HG03159 (cell line): ENCODE data around the gene OR51D1.
A peak's percentile ranks its signal among the peaks of the same experiment; 100 is the strongest.

Experiments
- ATAC-seq: cut with Tn5 transposase; IDR thresholded peaks from one replicate; pipeline ENCODE4 v1.9.1; 2021; ENCODE audit warnings: mild to moderate bottlenecking, moderate library complexity; ENCODE audit not compliant: unreplicated experiment

OR51D1 gene, protein sequence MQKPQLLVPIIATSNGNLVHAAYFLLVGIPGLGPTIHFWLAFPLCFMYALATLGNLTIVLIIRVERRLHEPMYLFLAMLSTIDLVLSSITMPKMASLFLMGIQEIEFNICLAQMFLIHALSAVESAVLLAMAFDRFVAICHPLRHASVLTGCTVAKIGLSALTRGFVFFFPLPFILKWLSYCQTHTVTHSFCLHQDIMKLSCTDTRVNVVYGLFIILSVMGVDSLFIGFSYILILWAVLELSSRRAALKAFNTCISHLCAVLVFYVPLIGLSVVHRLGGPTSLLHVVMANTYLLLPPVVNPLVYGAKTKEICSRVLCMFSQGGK

GRCh38 chr11:4636962-4637661, at the start of gene OR51D1:
TSS of gene OR51D1 (plus strand) at chr11:4637477. CDS start at chr11:4639791, 2,314 bp downstream.
- peak; percentile 95 for ATAC-seq

DNA sequence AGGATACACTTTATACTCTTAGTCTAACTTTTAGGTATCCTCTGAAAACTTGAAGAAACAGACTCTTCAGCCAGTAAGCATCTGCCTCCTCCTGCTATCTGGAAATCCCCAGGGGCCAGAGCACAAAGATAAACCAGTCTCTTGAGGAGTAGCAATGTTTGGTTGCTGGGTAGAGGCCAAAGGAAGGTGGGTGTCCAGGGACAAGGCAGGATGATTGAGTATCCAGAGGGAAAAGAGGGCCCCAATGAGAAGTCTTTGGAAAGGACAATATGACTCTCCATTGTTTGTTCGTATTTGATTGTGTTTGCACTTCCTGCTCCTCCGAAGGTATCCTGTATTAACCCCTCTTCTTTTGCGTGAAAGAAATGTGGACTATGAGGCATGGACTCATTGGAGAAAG, 48.3 kb upstream of the OR51D1 start:
- ATAC-seq, result no peak

DNA sequence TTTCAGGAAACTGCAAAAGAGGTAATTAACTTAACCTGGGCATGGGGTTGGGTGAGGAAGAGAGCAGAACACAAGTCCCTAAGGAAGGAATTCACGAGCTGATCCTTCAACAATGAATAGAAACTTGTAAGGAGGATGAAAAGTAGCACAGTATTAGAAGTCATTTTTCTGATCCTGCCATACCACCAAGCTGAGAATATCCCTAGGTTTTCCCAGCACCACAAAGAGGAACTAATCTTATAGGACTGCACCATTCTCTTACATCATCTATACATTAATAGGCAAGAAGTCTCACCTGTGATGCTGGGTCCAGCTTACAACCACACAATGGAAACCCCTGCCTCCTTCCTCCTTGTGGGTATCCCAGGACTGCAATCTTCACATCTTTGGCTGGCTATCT, 43.5 kb upstream of the OR51D1 start, which contains the start of gene OR52I1:
Gene OR52I1 (plus strand): TSS at position 301 of the 400 bp plus-strand sequence. CDS start 0 bp downstream, at position 301.
- no peak for ATAC-seq

GRCh38 chr11:4605057-4605456, 32.2 kb upstream of the OR51D1 start:
- ATAC-seq, result no peak

DNA sequence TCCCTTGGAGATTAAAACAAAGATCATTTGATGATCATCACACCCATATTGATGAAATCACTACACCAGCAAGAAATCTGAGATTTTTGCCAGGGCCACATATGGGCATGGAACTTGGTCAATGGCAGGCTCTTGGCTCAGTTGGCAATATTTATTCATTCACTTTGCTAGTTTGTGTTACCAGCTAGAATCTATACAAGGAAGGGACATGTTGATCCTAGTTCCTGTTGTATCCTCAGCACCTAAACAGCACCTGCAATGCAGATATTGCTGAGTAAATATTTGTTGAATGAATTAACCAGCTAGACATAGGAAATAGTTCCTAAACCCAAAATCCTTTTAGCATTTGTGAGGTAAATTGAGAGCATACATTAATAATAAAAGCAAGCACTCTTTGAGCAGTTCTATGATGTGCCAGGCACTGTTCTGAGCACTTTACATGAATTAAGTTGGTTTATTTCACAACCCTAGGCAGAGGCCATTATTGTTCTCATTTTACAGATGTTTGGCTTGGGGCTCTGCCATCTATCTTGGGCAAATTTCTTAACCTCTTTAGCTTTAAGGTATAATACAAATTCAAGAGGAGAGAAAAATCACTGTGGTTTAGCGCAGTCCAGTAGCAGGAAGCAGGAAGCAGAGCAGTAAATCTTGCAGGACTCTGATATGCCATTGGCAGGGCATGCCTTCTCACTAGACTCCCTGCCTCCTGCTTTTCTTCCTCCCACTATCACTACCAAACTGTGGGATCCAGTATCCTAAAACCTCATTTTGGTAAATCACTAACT, 30.9 kb upstream of the OR51D1 start:
- no peak for ATAC-seq

DNA sequence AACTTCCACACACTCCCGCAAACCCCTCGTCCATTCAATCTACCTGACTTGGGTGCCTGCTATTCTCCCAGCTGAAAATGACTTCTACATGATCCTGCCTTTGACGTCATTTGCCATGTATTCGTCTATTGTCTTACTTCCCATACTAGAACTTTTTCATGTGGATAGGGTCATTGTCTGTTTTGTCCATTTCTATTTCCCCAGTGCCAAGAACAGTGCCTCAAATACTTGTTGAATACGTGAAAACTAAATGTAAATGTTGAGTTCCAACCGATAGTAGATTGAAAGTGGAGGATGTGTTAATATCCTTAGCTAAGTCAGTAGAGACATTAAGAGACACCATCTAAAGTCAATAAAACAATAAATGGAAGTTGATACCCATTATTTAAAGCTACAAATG, 30.2 kb upstream of the OR51D1 start:
- no peak for ATAC-seq

GRCh38 chr11:4607781-4608666, 29.3 kb upstream of the OR51D1 start, which contains the start of gene TRIM68:
TSS of gene TRIM68 (minus strand) at chr11:4608231. CDS start at chr11:4605504, 2,727 bp downstream.
- peak; percentile 100 for ATAC-seq

- no peak for ATAC-seq
Observed at GRCh38 chr11:4610258-4610935, 26.9 kb upstream of the OR51D1 start.

GRCh38 chr11:4611986-4612385, 25.3 kb upstream of the OR51D1 start:
- no peak for ATAC-seq

DNA sequence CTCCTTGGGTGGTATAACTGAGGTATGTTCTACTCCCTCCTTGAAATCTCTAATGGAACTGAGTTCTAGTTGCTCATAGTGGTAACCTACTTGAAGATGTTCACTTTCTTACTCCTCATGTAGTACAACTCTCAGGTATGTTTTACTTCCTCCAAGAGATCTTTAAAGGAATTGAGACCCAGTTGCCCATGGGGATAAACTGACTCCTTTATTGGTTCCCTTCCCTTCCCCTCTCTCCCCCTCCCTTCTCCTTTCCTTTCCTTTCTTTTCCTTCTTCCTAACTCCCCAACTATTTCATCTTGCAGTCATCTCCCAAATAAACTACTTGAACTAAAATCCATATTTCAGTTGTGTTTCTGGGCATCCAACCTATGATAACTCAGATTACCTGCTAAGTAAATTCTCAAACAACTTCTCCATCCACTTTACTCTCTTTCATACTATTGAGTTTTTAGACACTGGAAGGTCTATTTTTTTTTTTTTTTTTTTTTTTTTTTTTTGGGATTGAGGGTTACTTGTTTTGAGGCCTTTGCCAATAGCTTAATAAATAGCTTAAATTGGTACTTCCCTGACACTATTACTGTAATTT, 21.3 kb upstream of the OR51D1 start:
- ATAC-seq, result no peak

DNA sequence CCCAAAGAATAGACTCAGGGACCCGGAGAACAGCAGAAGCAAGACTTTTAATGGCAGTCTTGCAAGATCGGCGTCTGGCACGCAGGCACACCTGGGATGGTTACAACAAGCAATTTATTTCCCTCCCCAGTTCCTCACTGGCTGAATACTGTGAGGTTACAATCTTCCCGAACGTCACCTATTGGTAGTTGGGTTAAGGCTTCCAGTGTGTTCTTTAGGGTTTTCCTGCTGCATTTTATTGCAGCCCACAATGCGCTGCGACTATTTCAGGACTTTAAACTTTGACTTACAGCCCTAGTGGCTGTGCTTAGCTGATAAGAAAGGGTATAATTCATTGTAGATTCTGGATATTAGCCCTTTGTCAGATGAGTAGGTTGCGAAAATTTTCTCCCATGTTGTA, 17.8 kb upstream of the OR51D1 start:
- ATAC-seq, result no peak

DNA sequence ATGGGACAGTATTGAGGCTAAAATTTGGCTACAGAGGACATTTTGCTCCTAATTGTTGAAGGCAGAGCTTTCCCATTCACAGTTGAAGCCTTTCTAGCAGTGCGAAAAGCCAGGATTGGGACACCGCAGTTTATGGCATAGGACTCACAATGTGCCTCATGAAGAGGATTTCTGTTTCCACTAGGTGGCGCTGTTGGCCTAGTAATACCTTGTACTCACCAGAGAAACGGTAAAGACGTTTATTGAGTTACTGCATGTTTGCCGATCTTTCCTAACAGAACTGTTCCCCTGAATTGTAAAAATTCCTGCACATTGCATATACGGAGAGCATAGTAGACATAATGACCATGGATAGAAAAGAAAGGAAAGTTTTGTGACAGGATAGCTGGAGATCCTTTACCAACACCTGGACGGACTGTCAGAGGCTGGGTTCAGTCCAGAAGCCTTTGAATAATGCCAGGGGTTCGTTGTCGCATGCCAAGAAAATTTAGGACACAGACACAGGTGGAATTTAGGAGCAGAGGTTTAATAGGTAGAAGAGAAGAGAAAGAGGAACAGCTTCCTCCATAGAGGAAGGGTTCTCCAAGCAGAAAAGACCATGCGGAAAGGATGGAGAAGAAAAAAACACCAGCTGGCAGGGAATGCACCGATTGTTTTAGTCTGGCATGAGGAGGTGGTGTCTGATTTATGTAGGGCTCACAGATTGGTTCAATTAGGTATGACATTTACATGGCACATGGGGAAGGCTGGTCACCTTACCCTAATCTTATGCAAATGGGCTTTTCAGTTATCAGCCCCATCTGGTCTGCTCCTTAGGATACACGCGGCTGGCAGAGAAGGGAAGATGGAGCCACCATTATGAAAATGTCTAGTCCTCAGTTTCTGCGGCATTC, 10.8 kb upstream of the OR51D1 start:
- no peak for ATAC-seq

GRCh38 chr11:4636136-4636535, 1.1 kb upstream of the OR51D1 start:
- ATAC-seq, result no peak

DNA sequence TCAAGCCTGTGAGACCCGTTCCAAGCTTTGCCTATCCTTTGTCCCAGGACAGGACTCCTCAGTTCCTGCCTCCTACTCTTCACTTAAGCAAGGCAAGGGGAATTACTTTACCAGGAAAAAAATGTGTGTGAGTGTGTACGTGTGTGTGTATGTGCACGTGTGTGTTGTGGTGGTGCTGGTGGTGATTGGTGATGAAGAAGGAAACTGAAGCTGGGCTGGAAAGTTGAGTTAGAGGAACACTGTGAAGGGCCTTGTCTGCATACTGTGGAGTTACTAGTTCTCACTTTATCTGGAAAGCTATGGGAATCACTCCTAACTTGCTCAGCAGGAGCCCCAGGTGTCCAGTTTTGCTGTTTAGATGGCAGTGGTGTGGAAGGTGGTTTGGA, 378 bp downstream of the OR51D1 start:
- no peak for ATAC-seq

DNA sequence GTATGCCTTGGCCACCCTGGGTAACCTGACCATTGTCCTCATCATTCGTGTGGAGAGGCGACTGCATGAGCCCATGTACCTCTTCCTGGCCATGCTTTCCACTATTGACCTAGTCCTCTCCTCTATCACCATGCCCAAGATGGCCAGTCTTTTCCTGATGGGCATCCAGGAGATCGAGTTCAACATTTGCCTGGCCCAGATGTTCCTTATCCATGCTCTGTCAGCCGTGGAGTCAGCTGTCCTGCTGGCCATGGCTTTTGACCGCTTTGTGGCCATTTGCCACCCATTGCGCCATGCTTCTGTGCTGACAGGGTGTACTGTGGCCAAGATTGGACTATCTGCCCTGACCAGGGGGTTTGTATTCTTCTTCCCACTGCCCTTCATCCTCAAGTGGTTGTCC, 2.7 kb downstream of the OR51D1 start:
- ATAC-seq, result no peak

DNA sequence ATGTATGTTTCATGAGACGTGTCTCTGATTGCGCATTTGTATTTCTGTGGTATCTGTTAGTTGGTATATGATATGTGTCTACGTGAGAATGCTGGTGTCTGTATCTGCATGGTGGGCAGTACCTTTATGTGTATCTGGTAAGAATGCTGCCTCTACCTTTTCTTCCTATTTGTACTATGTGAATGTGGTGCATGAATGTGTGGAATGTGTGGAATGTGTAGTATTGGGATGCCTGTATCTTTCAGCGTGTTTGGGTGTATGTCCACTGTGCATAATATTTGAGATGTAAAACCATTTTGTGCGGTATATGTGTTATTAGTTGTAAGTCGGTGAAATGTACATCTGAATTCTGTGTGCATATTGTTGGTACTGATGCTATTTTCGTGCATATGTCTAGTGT, 4.2 kb downstream of the OR51D1 start:
- no peak for ATAC-seq

- no peak for ATAC-seq
Observed at GRCh38 chr11:4642043-4642442, 4.8 kb downstream of the OR51D1 start.

GRCh38 chr11:4643076-4643475, 5.8 kb downstream of the OR51D1 start:
- no peak for ATAC-seq

- ATAC-seq, result no peak
Observed at GRCh38 chr11:4643682-4644081, 6.4 kb downstream of the OR51D1 start, which contains the start of gene OR51E1. TSS of gene OR51E1 (plus strand) at chr11:4643982. CDS start at chr11:4652527, 8,545 bp downstream.
